Activated T-cell treated with anti-CD3 and anti-CD28 coated beads, Interleukin-2, amount 50 U/mL, for 24 hours (primary cell): ENCODE data around the gene CNNM3.

ENCODE experiments used
- DNase-seq: peaks from one replicate; pipeline ENCODE4 v3.0.0-alpha.2; 2020
- H3K27ac Mint-ChIP-seq: 2 replicates; pipeline ENCODE4 v1.8.0; 2020; ENCODE audit warnings: mild to moderate bottlenecking, mixed read lengths
- H3K27me3 Mint-ChIP-seq: 2 replicates; pipeline ENCODE4 v1.8.0; 2020; ENCODE audit warnings: mixed read lengths
- H3K36me3 Mint-ChIP-seq: 2 replicates; pipeline ENCODE4 v1.8.0; 2020; ENCODE audit warnings: low read depth, mixed read lengths
- H3K4me1 Mint-ChIP-seq: 2 replicates; pipeline ENCODE4 v1.8.0; 2020; ENCODE audit warnings: low read depth, mixed read lengths
- H3K4me3 Mint-ChIP-seq: 2 replicates; pipeline ENCODE4 v1.8.0; 2020; ENCODE audit warnings: mild to moderate bottlenecking, moderate library complexity, mixed read lengths
- H3K9me3 Mint-ChIP-seq: 2 replicates; pipeline ENCODE4 v1.8.0; 2020; ENCODE audit warnings: mixed read lengths

Gene CNNM3

GRCh38 chr2:96866986-96867755 is 51.1 kb downstream of the CNNM3 start:
- Mint-ChIP-seq H3K4me1 (peaks cover 29% of the 10 kb centered on the region), H3K36me3 (peaks cover 31% of the 10 kb centered on the region), H3K4me3 (peak overlapping the region; percentile 82), H3K9me3 (no peaks in the 10 kb centered on the region), H3K27ac (peak overlapping the region; percentile 86), H3K27me3 (peaks cover 7% of the 10 kb centered on the region)
- DNase-seq: no peak

GRCh38 chr2:96867756-96868554 is 51.9 kb downstream of the CNNM3 start:
- Mint-ChIP-seq H3K27me3 (peaks cover 7% of the 10 kb centered on the region), H3K9me3 (no peaks in the 10 kb centered on the region), H3K36me3 (peaks cover 26% of the 10 kb centered on the region), H3K4me1 (peaks cover 36% of the 10 kb centered on the region), H3K27ac (peak overlapping the region; percentile 86), H3K4me3 (peak overlapping the region; percentile 82)
- DNase-seq: peak; percentile 54

- peak overlapping the region; percentile 86 for H3K27ac Mint-ChIP-seq
- H3K27me3 Mint-ChIP-seq: peaks cover 7% of the 10 kb centered on the region
- peaks cover 19% of the 10 kb centered on the region for H3K36me3 Mint-ChIP-seq
- DNase-seq: peak; percentile 76
- H3K9me3 Mint-ChIP-seq: no peaks in the 10 kb centered on the region
- peak overlapping the region; percentile 82 for H3K4me3 Mint-ChIP-seq
- peaks cover 44% of the 10 kb centered on the region for H3K4me1 Mint-ChIP-seq
Measured at GRCh38 chr2:96868555-96869280, 52.6 kb downstream of the CNNM3 start.

GRCh38 chr2:96869281-96869821 is 53.3 kb downstream of the CNNM3 start:
- peak overlapping the region; percentile 49 for H3K4me3 Mint-ChIP-seq
- H3K27ac Mint-ChIP-seq: no peak overlapping the region
- no peaks in the 10 kb centered on the region for H3K9me3 Mint-ChIP-seq
- DNase-seq: peak; percentile 51
- H3K36me3 Mint-ChIP-seq: peaks cover 14% of the 10 kb centered on the region
- H3K27me3 Mint-ChIP-seq: peaks cover 7% of the 10 kb centered on the region
- H3K4me1 Mint-ChIP-seq: peaks cover 50% of the 10 kb centered on the region

- Mint-ChIP-seq H3K9me3 (no peaks in the 10 kb centered on the region), H3K36me3 (peaks cover 9% of the 10 kb centered on the region), H3K27me3 (peaks cover 7% of the 10 kb centered on the region), H3K4me1 (peaks cover 56% of the 10 kb centered on the region), H3K4me3 (peak within 1 kb of the TSS; percentile 82), H3K27ac (peak within 1 kb of the TSS; percentile 72)
- peak; percentile 76 for DNase-seq
Measured at GRCh38 chr2:96869822-96870625, 54.0 kb downstream of the CNNM3 start, which contains the start of gene SEMA4C. TSS of gene SEMA4C (minus strand) at chr2:96870080. CDS start at chr2:96867886, 2,194 bp downstream.

- peaks cover 58% of the 10 kb centered on the region for H3K4me1 Mint-ChIP-seq
- peak overlapping the region; percentile 73 for H3K4me3 Mint-ChIP-seq
- H3K36me3 Mint-ChIP-seq: peaks cover 2% of the 10 kb centered on the region
- H3K27ac Mint-ChIP-seq: peak overlapping the region; percentile 72
- peak; percentile 68 for DNase-seq
- no peaks in the 10 kb centered on the region for H3K9me3 Mint-ChIP-seq
- peaks cover 7% of the 10 kb centered on the region for H3K27me3 Mint-ChIP-seq
Measured at GRCh38 chr2:96870626-96871255, 54.7 kb downstream of the CNNM3 start.

- H3K4me1 Mint-ChIP-seq: peaks cover 51% of the 10 kb centered on the region
Measured at GRCh38 chr2:96872591-96873349, 56.7 kb downstream of the CNNM3 start.

GRCh38 chr2:96873651-96874096 is 57.6 kb downstream of the CNNM3 start:
- Mint-ChIP-seq H3K27ac (no peak overlapping the region), H3K27me3 (peaks cover 7% of the 10 kb centered on the region), H3K36me3 (no peaks in the 10 kb centered on the region), H3K4me1 (peaks cover 45% of the 10 kb centered on the region), H3K4me3 (no peak overlapping the region), H3K9me3 (no peaks in the 10 kb centered on the region)
- no peak for DNase-seq

More at GRCh38 chr2:96872591-96873349, 56.7 kb downstream of the CNNM3 start:
- no peaks in the 10 kb centered on the region for H3K9me3 Mint-ChIP-seq
- no peak overlapping the region for H3K4me3 Mint-ChIP-seq
- no peaks in the 10 kb centered on the region for H3K36me3 Mint-ChIP-seq
- DNase-seq: no peak
- H3K27ac Mint-ChIP-seq: no peak overlapping the region
- H3K27me3 Mint-ChIP-seq: peaks cover 7% of the 10 kb centered on the region

GRCh38 chr2:96874198-96874831 is 58.2 kb downstream of the CNNM3 start:
- peaks cover 45% of the 10 kb centered on the region for H3K4me1 Mint-ChIP-seq
- H3K9me3 Mint-ChIP-seq: no peaks in the 10 kb centered on the region
- H3K36me3 Mint-ChIP-seq: no peaks in the 10 kb centered on the region
- no peak overlapping the region for H3K4me3 Mint-ChIP-seq
- no peak for DNase-seq
- peak overlapping the region; percentile 61 for H3K27ac Mint-ChIP-seq
- H3K27me3 Mint-ChIP-seq: peaks cover 7% of the 10 kb centered on the region

GRCh38 chr2:96875498-96876268 is 59.6 kb downstream of the CNNM3 start:
- H3K27me3 Mint-ChIP-seq: peaks cover 3% of the 10 kb centered on the region
- no peaks in the 10 kb centered on the region for H3K9me3 Mint-ChIP-seq
- DNase-seq: no peak
- H3K36me3 Mint-ChIP-seq: no peaks in the 10 kb centered on the region
- H3K27ac Mint-ChIP-seq: no peak overlapping the region
- H3K4me3 Mint-ChIP-seq: no peak overlapping the region
- peaks cover 40% of the 10 kb centered on the region for H3K4me1 Mint-ChIP-seq

- Mint-ChIP-seq H3K4me3 (no peak overlapping the region), H3K36me3 (no peaks in the 10 kb centered on the region), H3K4me1 (peaks cover 35% of the 10 kb centered on the region), H3K27ac (peak overlapping the region; percentile 29), H3K27me3 (no peaks in the 10 kb centered on the region), H3K9me3 (no peaks in the 10 kb centered on the region)
- no peak for DNase-seq
Measured at GRCh38 chr2:96876269-96877041, 60.4 kb downstream of the CNNM3 start.
